ENCODE data around the gene STX2. TPM values are rescaled to one million over a fixed set of nuclear protein-coding genes. Genes with fewer than 3 reads are reported as not detected.

The STX2 gene
- total RNA-seq, 4 donors from 2014 or later = 26.3 to 44.8 (median 33.6) TPM

DNA sequence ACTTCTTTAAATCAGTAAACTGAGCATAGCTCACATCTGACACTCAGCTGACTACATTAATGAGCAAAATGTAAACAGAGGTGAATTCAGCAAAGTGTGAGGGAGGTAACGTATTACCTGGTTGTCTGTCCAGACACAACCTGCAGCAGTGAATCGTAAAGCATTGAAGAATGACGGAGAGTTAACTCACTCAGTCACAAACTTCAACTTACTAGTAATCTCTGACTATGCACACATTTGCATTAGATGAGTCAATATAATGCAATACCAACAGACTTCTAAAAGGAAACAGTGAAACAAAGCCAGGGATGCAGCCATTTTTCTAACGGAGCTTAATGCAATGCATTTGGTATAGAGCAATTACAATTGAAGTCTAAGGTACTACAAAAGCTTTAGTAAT is 40.0 kb downstream of the STX2 start:
- H3K4me1 ChIP-seq = no peaks in the 10 kb centered on the region
- no peaks in the 10 kb centered on the region for H3K27me3 ChIP-seq
- H3K4me3 ChIP-seq = no peak overlapping the region
- DNase-seq (ENCODE audit: low spot score in 2 of 2) = no peak
- TF ChIP-seq, protein P1, sequence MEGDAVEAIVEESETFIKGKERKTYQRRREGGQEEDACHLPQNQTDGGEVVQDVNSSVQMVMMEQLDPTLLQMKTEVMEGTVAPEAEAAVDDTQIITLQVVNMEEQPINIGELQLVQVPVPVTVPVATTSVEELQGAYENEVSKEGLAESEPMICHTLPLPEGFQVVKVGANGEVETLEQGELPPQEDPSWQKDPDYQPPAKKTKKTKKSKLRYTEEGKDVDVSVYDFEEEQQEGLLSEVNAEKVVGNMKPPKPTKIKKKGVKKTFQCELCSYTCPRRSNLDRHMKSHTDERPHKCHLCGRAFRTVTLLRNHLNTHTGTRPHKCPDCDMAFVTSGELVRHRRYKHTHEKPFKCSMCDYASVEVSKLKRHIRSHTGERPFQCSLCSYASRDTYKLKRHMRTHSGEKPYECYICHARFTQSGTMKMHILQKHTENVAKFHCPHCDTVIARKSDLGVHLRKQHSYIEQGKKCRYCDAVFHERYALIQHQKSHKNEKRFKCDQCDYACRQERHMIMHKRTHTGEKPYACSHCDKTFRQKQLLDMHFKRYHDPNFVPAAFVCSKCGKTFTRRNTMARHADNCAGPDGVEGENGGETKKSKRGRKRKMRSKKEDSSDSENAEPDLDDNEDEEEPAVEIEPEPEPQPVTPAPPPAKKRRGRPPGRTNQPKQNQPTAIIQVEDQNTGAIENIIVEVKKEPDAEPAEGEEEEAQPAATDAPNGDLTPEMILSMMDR (IDR thresholded peaks at IDR 0.05) = no peak
- TF ChIP-seq EP300 (IDR thresholded peaks at IDR 0.05) = no peak
- no peak for TF ChIP-seq POLR2A (IDR thresholded peaks at IDR 0.05)
- peaks cover 3 to 97% (median 5%) of the 10 kb centered on the region in 3 donors for H3K36me3 ChIP-seq
- H3K9me3 ChIP-seq = no peaks in the 10 kb centered on the region
- WGBS, 2 donors = 93 to 95% methylated on average over 4 of the region's 4 CpGs
- H3K27ac ChIP-seq = no peak overlapping the region

DNA sequence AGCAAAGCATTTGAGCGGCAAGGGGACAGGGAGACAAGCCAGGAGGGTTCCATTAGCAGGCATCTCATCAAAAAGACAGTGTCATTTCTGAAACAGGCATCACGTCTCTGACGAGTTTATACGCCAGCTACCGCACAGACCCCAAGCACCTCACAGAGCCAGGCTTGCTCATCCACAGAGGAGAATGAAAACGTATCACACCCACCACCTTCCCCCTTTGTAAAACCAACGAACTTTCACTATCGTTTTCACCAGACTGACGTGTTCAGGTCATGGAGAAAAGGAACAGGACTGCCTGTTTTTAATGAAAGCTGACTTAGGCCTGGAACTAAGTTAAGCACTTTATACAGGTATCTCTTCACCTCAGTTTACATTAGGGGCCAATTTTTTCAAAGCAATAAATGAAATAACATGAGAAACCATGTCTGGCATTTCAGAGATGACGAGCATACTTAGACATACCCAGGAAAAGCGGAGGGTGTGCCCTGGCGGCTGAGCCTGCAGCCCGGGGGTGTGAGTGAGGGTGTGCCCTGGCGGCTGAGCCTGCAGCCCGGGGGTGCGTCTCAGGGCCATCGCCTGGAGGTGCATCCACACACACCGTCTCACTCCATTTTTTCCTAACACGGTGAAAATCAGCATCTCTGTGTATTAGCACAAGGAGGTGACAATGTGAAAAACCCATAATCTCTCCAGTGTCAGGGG is 41.9 kb downstream of the STX2 start:
- DNase-seq (ENCODE audit: low spot score in 2 of 2) = no peak
- Histone ChIP-seq H3K27me3 (no peaks in the 10 kb centered on the region), H3K36me3 (peaks cover 3 to 99% (median 5%) of the 10 kb centered on the region in 3 donors), H3K4me1 (no peaks in the 10 kb centered on the region), H3K4me3 (no peak overlapping the region), H3K9me3 (no peaks in the 10 kb centered on the region), H3K27ac (no peak overlapping the region)
- WGBS, 2 donors = 89 to 93% methylated on average over 19 of the region's 19 CpGs
- TF ChIP-seq, protein P1 (IDR thresholded peaks at IDR 0.05) = no peak
- TF ChIP-seq POLR2A (IDR thresholded peaks at IDR 0.05) = no peak

DNA sequence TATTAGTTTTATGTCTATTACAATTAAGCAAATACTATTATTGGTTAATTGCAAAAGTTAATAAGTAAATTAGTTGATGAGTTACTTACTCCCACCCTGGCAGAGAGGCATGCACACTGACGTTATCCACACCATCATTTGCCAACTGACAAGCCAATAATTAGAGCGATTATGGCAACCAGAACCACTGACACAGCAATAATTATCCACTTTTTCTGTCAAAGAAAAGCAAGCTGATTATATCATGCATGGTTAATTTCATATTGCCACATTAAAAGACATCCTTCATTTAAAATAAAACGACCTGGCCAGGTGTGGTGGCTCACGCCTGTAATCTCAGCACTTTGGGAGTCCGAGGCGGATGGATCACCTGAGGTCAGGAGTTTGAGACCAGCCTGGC is 43.1 kb downstream of the STX2 start:
- Histone ChIP-seq H3K27ac (no peak overlapping the region), H3K27me3 (no peaks in the 10 kb centered on the region), H3K36me3 (peaks cover 3 to 99% (median 5%) of the 10 kb centered on the region in 3 donors), H3K4me3 (no peak overlapping the region), H3K9me3 (no peaks in the 10 kb centered on the region), H3K4me1 (no peaks in the 10 kb centered on the region)
- WGBS, 2 donors = 56 to 77% methylated on average over 6 of the region's 6 CpGs
- no peak for TF ChIP-seq EP300 (IDR thresholded peaks at IDR 0.05)
- TF ChIP-seq, protein P1 (IDR thresholded peaks at IDR 0.05) = no peak
- no peak for TF ChIP-seq POLR2A (IDR thresholded peaks at IDR 0.05)
- no peak for DNase-seq (ENCODE audit: low spot score in 2 of 2)

DNA sequence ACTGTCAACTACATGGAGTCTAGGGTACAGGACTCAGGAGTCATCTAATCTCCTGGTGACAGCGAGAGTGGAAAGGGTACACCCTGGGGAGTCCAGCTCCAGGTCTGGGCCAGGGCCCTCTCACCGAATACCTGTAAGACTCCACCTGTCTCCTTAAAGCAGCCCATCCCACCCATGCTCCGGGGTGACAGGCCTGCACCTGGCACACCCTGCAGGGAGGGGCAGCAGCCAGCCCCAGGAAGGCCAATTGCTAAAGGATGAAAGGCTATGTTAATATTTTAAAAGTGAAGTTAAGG is 45.5 kb downstream of the STX2 start:
- Histone ChIP-seq H3K9me3 (no peaks in the 10 kb centered on the region), H3K36me3 (peaks cover 0 to 96% (median 3%) of the 10 kb centered on the region in 3 donors), H3K27me3 (no peaks in the 10 kb centered on the region), H3K4me1 (no peaks in the 10 kb centered on the region), H3K27ac (no peak overlapping the region), H3K4me3 (no peak overlapping the region)
- no peak for DNase-seq (ENCODE audit: low spot score in 2 of 2)
- WGBS, 2 donors = 78 to 91% methylated on average over 3 of the region's 3 CpGs
- TF ChIP-seq POLR2A (IDR thresholded peaks at IDR 0.05) (no peak), EP300 (IDR thresholded peaks at IDR 0.05) (no peak)
- TF ChIP-seq, protein P1 (IDR thresholded peaks at IDR 0.05) = no peak

DNA sequence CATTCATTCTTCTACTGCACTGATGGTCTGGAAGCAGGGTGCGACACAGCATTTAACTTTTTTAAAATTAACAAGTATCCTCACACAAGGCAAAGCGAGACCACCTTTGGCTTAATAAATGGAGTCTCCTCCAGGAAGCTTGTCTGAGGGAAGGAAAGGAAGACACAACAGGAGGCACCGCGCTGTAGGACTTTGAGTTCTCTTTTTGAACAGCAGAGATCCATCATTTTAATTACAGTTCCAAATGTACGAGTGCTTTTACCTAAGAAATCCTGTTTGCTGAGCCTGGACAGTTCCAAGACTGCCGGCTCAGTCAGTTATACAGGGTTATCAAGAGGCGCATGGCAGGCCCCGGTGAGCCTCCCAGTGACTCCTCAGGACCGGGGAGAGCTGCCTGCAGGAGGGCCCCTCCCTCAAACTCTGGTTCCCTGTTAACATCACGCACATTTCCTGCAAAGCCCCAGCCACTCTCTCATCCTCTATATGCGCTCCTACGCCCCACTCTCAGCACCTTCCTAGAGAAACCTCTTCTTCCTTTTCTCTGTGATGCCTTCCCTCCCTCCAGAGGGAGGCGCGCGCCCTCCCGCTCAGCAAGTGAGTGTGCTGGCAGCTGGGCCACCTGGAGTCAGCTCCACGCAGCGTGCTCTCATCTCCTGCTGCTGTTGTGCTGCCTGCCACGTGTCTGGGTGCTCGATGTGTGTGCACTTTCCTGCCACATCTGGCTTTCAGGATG is 46.1 kb downstream of the STX2 start:
- WGBS, 2 donors = 86 to 88% methylated on average over 20 of the region's 20 CpGs
- Histone ChIP-seq H3K9me3 (no peaks in the 10 kb centered on the region), H3K4me1 (no peaks in the 10 kb centered on the region), H3K27me3 (no peaks in the 10 kb centered on the region), H3K4me3 (no peak overlapping the region), H3K27ac (no peak overlapping the region), H3K36me3 (peaks cover 0 to 98% (median 3%) of the 10 kb centered on the region in 3 donors)
- TF ChIP-seq EP300 (IDR thresholded peaks at IDR 0.05) = no peak
- TF ChIP-seq POLR2A (IDR thresholded peaks at IDR 0.05) = no peak
- TF ChIP-seq, protein P1 (IDR thresholded peaks at IDR 0.05) = no peak
- DNase-seq (ENCODE audit: low spot score in 2 of 2) = no peak

Measured in tibial nerve (tissue), 4 donors.